ENCODE results near the gene ZNF343. TPM values are rescaled to one million over a fixed set of nuclear protein-coding genes. Genes with fewer than 3 reads are reported as not detected.
"Not testable (repeated sequence)": the region's sequence is repeated elsewhere in the genome, so short reads cannot be mapped to it uniquely, and the experiment has no call there.

The ZNF343 gene
- polyA plus RNA-seq, 1 of the 3 experiments (the other 2 are of a cell fraction): 11.0 TPM

DNA sequence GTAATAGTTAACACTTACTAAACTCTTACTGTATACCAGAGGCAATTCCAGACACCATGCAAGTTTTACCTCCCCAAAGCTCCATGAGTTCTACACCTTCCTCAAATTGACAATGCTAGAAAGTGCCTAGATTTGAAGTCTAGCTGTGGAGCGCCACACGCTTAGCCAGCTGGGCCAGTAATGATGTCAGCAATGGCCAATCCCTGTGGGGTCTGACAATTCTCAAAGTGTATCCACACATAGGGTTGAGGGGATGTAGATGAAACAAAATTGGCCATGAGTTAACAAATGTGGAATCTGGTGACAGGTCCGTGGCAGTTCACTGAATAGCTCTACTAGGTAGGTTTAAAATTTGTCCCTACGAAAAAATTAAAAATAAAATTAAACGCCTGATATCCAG lies 1.3 kb downstream of the ZNF343 start:
- H3K9ac ChIP-seq: no peak overlapping the region
- CTCF ChIA-PET: interaction anchor here (0.6 to 3.7 kb wide), 6 partner anchors 15 to 182 kb away, joined by 3 to 55 read pairs (median 4); partner anchors contain the start of gene NOP56

DNA sequence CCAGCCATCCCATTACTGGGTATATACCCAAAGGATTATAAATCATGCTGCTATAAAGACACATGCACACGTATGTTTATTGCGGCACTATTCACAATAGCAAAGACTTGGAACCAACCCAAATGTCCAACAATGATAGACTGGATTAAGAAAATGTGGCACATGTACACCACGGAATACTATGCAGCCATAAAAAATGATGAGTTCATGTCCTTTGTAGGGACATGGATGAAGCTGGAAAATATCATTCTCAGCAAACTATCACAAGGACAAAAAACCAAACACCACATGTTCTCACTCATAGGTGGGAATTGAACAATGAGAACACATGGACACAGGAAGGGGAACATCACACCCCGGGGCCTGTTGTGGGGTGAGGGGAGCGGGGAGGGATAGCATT lies 2.3 kb downstream of the ZNF343 start:
- WGBS (ENCODE audit: low lambda C conversion rate): 93% methylated on average over 3 of the region's 5 CpGs
- POLR2A ChIA-PET: not testable (repeated sequence)

More for the DNA sequence above, 1.3 kb downstream of the ZNF343 start:
- no peaks in the 10 kb centered on the region for H3K27me3 ChIP-seq (ENCODE audit: insufficient read depth)
- H2AFZ ChIP-seq (ENCODE audit: low read depth): no peak overlapping the region
- peak overlapping the region; percentile 76 to 84; a peak in 3 of 4 replicates for H3K4me3 ChIP-seq (ENCODE audit: low read depth in 2 of 2, low read length in 1 of 2)
- TF ChIP-seq, protein P1, sequence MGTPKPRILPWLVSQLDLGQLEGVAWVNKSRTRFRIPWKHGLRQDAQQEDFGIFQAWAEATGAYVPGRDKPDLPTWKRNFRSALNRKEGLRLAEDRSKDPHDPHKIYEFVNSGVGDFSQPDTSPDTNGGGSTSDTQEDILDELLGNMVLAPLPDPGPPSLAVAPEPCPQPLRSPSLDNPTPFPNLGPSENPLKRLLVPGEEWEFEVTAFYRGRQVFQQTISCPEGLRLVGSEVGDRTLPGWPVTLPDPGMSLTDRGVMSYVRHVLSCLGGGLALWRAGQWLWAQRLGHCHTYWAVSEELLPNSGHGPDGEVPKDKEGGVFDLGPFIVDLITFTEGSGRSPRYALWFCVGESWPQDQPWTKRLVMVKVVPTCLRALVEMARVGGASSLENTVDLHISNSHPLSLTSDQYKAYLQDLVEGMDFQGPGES (IDR thresholded peaks at IDR 0.05; ENCODE audit: low read depth, low read length): no peak
- no peak for TF ChIP-seq SMC3 (IDR thresholded peaks at IDR 0.05; ENCODE audit: low read depth, low read length)
- no peak for TF ChIP-seq SIN3A (IDR thresholded peaks at IDR 0.05; ENCODE audit: borderline replicate concordance, low read depth, low read length)
- TF ChIP-seq FOSL2 (IDR thresholded peaks at IDR 0.05; ENCODE audit: borderline replicate concordance, low read depth): no peak
- no peak for TF ChIP-seq FOXM1 (IDR thresholded peaks at IDR 0.05; ENCODE audit: low read depth)
- TF ChIP-seq EZH2phosphoT487 (IDR thresholded peaks at IDR 0.05; ENCODE audit: borderline replicate concordance, low read depth): no peak
- no peak for TF ChIP-seq POLR2AphosphoS5 (IDR thresholded peaks at IDR 0.05; ENCODE audit: low read depth, low read length)
- TF ChIP-seq, protein P2, sequence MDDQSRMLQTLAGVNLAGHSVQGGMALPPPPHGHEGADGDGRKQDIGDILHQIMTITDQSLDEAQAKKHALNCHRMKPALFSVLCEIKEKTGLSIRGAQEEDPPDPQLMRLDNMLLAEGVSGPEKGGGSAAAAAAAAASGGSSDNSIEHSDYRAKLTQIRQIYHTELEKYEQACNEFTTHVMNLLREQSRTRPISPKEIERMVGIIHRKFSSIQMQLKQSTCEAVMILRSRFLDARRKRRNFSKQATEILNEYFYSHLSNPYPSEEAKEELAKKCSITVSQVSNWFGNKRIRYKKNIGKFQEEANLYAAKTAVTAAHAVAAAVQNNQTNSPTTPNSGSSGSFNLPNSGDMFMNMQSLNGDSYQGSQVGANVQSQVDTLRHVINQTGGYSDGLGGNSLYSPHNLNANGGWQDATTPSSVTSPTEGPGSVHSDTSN (IDR thresholded peaks at IDR 0.05): no peak
- no peak for TF ChIP-seq CHD2 (IDR thresholded peaks at IDR 0.05; ENCODE audit: low read length, partially characterized antibody)
- no peak for TF ChIP-seq TEAD4 (IDR thresholded peaks at IDR 0.05; ENCODE audit: borderline replicate concordance, insufficient read depth)
- TF ChIP-seq, protein P3, sequence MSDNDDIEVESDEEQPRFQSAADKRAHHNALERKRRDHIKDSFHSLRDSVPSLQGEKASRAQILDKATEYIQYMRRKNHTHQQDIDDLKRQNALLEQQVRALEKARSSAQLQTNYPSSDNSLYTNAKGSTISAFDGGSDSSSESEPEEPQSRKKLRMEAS (IDR thresholded peaks at IDR 0.05; ENCODE audit: low read depth): no peak
- TF ChIP-seq, protein P4, sequence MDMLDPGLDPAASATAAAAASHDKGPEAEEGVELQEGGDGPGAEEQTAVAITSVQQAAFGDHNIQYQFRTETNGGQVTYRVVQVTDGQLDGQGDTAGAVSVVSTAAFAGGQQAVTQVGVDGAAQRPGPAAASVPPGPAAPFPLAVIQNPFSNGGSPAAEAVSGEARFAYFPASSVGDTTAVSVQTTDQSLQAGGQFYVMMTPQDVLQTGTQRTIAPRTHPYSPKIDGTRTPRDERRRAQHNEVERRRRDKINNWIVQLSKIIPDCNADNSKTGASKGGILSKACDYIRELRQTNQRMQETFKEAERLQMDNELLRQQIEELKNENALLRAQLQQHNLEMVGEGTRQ (IDR thresholded peaks at IDR 0.05; ENCODE audit: borderline replicate concordance, low read depth, low read length): no peak
- no peak for TF ChIP-seq RFX5 (IDR thresholded peaks at IDR 0.05; ENCODE audit: low read length)
- TF ChIP-seq JUND (IDR thresholded peaks at IDR 0.05): no peak
- TF ChIP-seq, protein P5, sequence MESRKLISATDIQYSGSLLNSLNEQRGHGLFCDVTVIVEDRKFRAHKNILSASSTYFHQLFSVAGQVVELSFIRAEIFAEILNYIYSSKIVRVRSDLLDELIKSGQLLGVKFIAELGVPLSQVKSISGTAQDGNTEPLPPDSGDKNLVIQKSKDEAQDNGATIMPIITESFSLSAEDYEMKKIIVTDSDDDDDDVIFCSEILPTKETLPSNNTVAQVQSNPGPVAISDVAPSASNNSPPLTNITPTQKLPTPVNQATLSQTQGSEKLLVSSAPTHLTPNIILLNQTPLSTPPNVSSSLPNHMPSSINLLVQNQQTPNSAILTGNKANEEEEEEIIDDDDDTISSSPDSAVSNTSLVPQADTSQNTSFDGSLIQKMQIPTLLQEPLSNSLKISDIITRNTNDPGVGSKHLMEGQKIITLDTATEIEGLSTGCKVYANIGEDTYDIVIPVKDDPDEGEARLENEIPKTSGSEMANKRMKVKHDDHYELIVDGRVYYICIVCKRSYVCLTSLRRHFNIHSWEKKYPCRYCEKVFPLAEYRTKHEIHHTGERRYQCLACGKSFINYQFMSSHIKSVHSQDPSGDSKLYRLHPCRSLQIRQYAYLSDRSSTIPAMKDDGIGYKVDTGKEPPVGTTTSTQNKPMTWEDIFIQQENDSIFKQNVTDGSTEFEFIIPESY (IDR thresholded peaks at IDR 0.05; ENCODE audit: borderline replicate concordance, low read depth): no peak
- TF ChIP-seq MEF2A (IDR thresholded peaks at IDR 0.05; ENCODE audit: borderline replicate concordance, low read depth): no peak
- no peak for TF ChIP-seq NFIC (IDR thresholded peaks at IDR 0.05; ENCODE audit: borderline replicate concordance)
- no peak for TF ChIP-seq YY1 (IDR thresholded peaks at IDR 0.05; ENCODE audit: low read depth)
- no peak for TF ChIP-seq MXI1 (IDR thresholded peaks at IDR 0.05; ENCODE audit: low read depth, low read length)
- TF ChIP-seq, protein P6, sequence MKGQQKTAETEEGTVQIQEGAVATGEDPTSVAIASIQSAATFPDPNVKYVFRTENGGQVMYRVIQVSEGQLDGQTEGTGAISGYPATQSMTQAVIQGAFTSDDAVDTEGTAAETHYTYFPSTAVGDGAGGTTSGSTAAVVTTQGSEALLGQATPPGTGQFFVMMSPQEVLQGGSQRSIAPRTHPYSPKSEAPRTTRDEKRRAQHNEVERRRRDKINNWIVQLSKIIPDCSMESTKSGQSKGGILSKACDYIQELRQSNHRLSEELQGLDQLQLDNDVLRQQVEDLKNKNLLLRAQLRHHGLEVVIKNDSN (IDR thresholded peaks at IDR 0.05; ENCODE audit: borderline replicate concordance, low read depth): no peak
- peak overlapping the region; percentile 96 for H3K4me2 ChIP-seq
- peaks cover 2 to 12% of the 10 kb centered on the region in 2 experiments; a peak in 2 of 4 replicates for H3K4me1 ChIP-seq (ENCODE audit: control insufficient read depth in 1 of 2, insufficient read depth in 2 of 2, low read depth in 1 of 2, low read length in 1 of 2)
- H3F3A ChIP-seq (replicated peaks; ENCODE audit: insufficient read depth): no peaks in the 10 kb centered on the region
- H4K20me1 ChIP-seq (ENCODE audit: insufficient read depth): no peaks in the 10 kb centered on the region
- H3K9me2 ChIP-seq: no peaks in the 10 kb centered on the region
- peak; percentile 33 for DNase-seq
- WGBS (ENCODE audit: low lambda C conversion rate): 67% methylated on average over 5 of the region's 5 CpGs
- H3K36me3 ChIP-seq (replicated peaks in 1 of 2; ENCODE audit: control insufficient read depth in 1 of 2, insufficient read depth in 2 of 2, low read length in 1 of 2): no peaks in the 10 kb centered on the region
- POLR2A ChIA-PET: no interaction called here
- H3K27ac ChIP-seq (ENCODE audit: low read depth in 2 of 2, low read length in 1 of 2): no peak overlapping the region
- H3K79me2 ChIP-seq (ENCODE audit: insufficient read depth): peaks cover 48% of the 10 kb centered on the region
- H3K9me3 ChIP-seq: no peaks in the 10 kb centered on the region

More for the DNA sequence above, 2.3 kb downstream of the ZNF343 start:
- H3K4me3 ChIP-seq (ENCODE audit: low read depth in 2 of 2, low read length in 1 of 2); H3K9ac ChIP-seq; H3K9me2 ChIP-seq; H3K27ac ChIP-seq (ENCODE audit: low read depth in 2 of 2, low read length in 1 of 2); H4K20me1 ChIP-seq (ENCODE audit: insufficient read depth); DNase-seq; H3K4me2 ChIP-seq; CTCF ChIA-PET; H2AFZ ChIP-seq (ENCODE audit: low read depth); H3K36me3 ChIP-seq (replicated peaks in 1 of 2; ENCODE audit: control insufficient read depth in 1 of 2, insufficient read depth in 2 of 2, low read length in 1 of 2); H3K27me3 ChIP-seq (ENCODE audit: insufficient read depth); H3K9me3 ChIP-seq; H3F3A ChIP-seq (replicated peaks; ENCODE audit: insufficient read depth): not testable (repeated sequence)
- Histone ChIP-seq H3K4me1 (ENCODE audit: control insufficient read depth in 1 of 2, insufficient read depth in 2 of 2, low read depth in 1 of 2, low read length in 1 of 2) (peaks cover 2 to 12% of the 10 kb centered on the region in 2 experiments; a peak in 2 of 4 replicates), H3K79me2 (ENCODE audit: insufficient read depth) (peaks cover 53% of the 10 kb centered on the region)

Data from SK-N-SH (cell line).